HT1080 (cell line): ENCODE data around the gene CACNG7. TPM values are rescaled to one million over a fixed set of nuclear protein-coding genes. Genes with fewer than 3 reads are reported as not detected.
"Not testable (repeated sequence)": the region's sequence is repeated elsewhere in the genome, so short reads cannot be mapped to it uniquely, and the experiment has no call there.

Experiments
- DNase-seq: peaks from one replicate; pipeline ENCODE4 v3.0.0-alpha.2; 2015; ENCODE audit warnings: low read depth
- polyA plus RNA-seq, 2 experiments: library from polyadenylated mRNA; depleted of rRNA; stranded (reverse); fragments of >200 nt; gene quantifications; 2 replicates each; pipeline ENCODE4 v1.2.3, GENCODE V29; 2015
- total RNA-seq: library from RNA; depleted of rRNA; stranded (reverse); fragments of >200 nt; shearing (Covaris generic); gene quantifications from 2 replicates; pipeline ENCODE4 v1.2.3, GENCODE V29; 2014; rRNA removed

Gene CACNG7, protein sequence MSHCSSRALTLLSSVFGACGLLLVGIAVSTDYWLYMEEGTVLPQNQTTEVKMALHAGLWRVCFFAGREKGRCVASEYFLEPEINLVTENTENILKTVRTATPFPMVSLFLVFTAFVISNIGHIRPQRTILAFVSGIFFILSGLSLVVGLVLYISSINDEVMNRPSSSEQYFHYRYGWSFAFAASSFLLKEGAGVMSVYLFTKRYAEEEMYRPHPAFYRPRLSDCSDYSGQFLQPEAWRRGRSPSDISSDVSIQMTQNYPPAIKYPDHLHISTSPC
- not detected in 2 replicates for total RNA-seq
- 0.20 and 0.38 TPM in 2 replicates for polyA plus RNA-seq (2015; cell fraction: cytosol; rRNA removed)
- 0.29 and 0.32 TPM in 2 replicates for polyA plus RNA-seq (2015; cell fraction: nucleus; rRNA removed)

DNA sequence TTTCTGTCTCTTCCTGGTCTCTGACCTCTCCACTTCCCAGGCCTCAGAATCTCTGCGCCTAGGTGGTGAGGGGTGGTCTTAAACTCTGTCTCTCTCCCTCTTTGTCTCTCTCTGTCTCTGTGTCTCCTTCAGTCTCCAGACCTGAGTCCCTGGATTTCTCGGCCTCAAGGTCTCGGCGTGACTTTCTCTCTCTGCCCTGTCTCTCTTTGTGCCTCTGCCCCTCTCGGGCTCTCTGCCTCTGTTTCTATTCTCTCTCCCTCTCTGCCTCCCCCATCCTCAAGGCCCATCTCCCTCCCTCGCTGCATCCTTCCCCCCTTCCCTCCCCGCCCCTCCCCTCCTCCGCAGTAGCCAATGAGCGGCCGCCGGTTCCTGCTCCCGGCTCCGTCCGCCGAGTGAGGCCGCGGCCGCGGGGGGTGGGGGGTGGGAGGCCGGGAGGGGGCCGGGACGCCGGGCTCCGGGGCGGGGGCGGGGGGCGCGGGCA, at the start of gene CACNG7:
CACNG7 (plus strand) TSS at position 344 of the 481 bp plus-strand sequence. CDS start 3,554 bp downstream, outside the sequence.
- DNase-seq = no peak

DNA sequence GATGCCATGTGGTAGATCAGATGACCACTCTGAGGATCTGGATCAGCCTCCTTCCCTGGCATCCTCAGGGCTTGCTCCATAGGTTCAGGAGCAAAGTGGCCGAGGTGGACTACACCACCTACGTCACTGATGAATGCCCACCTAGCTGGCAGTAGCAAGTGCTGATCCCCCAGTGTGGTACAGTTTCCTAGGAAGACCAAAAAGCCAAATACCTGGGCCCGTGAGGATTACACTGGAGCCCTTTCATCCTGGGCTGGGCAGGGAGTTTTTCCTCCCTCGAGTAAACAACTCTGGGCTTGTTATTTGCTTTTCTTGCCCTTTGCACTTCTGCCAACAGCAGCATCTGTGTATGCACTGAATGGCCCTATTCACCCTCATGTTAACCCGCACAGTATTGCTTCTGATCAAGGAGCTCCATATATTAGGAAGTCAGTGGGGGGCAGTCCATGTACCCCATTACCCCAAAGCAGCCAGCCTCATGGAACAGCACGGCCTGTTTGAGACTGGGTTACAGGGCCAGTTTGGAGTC, 44.7 kb upstream of the CACNG7 start:
- DNase-seq = no peak

DNA sequence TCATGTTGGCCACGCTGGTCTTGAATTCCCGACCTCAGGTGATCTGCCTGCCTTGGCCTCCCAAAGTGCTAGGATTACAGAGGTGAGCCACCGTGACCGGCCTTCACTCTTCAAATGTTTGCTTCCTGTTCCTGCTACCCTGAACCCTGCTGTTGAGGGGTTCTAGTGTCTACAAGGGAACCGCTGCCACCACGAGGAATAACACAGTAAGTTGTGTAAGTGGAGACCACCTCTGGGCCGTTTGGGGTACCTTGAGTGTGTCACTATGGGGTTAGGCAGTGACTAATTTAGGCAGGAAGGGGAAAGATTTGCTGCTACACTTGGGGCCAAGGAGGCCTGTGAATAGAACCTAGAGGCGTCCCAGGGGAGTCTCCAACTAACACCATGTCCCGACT, 43.6 kb upstream of the CACNG7 start:
- DNase-seq = no peak

DNA sequence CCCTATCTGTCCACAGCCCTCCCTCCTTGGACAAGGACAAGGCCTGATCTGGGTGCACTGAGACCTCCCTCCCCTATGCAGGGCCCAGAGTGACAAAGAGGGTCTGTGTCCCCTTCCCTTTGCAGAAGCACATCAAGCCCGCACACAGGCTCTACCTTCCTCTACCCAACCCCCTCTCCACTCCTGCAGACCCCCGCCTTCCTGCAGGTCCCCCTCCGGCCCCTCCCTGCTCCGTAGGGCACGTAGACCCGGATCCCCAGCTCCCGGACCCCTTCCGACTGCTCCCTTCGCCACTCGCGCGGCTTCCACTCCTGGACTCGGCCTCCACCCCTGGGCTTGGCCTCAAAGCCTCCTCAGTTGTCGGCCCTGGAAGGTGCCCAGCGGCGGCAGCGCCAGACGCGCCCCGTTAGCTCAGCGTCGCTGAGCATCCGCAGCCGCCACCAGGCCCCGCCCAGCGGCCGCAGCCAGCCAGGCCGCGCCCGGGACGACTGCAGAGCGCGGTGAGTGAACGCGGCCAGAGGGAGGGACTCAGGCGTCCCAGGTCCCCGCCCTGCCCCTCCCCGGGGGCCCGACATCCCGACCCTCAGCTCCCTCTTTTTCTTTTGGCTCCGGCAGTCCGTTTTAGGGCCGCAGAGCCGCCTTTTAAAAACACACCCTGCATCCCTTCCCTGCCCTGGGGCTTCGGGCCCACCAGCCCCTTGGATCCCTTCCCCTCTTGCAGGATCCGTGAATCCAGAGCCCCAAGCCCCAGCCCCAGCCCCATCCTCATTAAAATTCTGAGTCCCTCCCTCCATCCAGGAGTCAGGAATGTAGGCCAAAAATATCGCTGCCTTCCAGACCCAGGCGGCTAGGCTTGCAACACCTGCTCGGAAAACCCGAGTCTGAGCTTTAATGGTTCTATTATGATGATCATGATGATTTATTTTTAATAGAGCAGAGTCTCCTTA, 42.9 kb upstream of the CACNG7 start:
- DNase-seq = peak; percentile 44

DNA sequence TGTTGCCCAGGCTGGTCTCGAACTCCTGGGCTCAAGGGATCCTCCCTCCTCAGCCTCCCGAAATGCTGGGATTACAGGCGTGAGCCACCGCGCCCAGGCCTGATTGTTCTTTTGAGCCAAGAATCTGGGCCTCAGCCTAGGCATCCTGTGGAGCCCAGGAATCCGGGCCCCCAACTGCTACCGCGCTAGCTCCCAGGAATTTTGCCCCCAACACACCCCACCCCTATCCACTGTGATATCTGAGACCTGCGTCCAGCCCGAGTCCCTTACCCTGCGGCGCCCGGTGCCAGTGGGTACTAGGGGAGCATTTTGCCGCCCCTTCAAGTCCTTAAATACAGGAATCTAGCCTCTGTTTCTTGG, 42.2 kb upstream of the CACNG7 start:
- DNase-seq = no peak

DNA sequence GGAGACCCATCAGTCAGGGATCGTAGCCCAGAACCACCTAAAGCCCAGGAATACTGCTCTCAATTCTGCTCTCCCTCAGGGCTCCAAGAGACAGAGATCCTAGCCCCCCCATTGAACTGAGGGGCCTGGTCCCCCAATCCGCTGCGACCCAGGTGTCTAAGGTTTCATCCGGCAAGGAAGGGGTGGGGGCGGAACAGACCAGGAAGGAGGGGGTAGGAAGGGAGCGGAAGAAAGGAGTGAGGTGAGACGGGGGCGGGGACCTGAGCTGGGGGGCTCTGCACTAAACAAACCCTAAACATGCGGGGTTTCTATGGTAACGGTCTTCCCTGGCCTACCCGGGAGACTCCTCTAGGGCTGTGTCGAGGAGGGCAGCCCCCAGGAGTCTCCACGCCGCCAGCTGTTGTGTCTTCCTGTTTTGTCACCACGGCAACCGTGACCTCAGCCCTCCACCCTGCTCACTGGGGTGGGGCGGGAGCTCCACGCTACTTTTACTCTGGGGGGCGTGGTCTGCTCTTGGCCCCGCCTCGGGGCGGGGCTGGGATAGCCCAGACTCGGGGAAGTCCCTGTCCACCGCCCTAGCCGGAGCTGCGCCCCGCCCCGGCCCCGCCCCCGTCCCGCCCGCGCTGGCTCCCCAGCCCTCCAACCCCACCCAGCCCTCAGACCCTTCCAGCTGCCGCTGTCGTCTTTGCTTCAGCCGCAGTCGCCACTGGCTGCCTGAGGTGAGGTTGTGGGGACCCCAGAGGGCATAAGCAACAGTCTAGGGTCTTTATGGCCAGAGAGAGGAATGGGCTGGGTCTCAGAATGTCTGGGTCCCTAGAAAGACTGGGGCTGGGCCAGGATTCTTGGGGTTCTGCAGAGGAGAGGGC, 41.6 kb upstream of the CACNG7 start, which contains the start of gene MYADM:
MYADM (plus strand) TSS at position 659 of the 866 bp plus-strand sequence. CDS start 5,647 bp downstream, outside the sequence.
- peak; percentile 99 for DNase-seq

DNA sequence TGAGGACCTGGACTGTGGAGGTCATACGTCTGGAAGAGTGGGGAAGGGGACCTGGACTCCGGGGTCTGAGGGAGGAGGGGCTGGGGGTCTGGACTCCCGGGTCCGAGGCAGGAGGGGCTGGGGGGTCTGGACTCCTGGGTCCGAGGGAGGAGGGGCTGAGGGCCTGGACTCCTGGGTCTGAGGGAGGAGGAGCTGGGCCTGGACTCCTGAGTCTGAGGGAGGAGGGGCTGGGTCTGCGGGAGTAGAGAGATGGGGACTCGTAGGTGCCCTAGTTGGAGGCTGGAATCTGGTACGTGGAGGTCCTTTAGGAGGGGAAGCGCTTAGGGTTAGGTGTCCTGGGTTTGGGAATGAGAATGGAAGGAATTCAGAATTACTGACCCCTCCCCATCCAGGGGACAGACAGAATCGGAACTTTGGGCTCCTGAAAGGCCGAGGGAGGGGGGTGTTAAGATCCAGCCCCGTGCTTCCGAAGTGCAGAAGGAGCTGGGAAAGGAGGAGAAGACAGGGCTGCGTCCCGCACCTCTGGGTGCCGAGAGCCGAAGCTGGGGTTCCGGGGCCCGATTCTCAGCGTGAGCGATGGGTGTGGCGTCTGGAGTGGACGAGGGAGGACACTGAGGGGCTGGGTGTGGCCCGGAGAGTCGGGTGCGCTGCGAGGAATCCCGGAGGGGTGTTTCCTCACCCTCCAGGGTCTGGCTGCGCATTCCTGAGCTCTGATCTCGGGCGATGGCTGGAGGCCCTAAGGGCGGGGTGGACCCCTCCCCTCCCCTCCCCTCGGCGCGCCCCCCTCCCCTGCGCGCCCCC, 40.8 kb upstream of the CACNG7 start:
- peak; percentile 55 for DNase-seq

DNA sequence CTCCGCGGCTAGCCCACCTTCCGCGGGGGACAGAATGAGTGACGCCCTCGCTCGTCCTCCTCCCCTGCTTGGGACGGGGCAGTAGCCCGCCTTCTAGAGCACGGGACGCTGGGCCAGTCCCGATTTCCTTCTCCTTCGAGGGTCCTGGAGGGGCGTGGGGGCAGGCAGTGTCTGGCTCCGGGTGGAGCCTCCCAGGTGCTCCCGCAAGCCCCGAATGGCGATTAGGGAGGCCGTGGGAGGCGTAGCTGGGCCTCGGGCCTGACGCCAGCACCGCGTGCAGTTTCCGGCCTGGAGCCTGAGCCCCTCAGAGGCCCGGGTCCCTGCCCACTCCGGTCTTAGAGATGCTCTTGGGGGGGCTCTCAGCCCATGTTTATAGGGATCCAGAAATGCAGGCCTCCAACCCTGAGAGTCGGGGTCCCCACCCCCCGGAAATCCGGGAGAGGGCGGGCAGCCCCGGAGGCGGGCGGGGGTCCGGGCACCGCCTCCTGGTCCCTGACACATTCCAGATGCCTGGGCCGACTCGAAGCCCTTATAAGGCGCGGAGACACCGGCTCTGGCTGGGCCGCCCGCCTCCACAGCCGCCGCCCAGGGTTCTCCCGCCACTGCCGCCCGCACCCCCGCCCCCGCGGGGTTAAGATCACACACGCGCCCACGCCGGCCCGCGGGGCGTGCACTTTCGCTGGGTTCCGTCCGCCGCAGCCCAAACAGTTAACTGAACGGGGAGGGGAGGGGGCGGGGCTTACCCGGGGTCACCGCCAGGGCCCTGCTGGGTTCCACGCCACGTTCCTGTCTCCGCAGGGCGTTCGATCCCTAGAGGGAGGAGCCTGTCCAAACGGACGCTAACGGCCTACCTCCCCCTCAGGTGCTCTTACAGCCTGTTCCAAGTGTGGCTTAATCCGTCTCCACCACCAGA, 39.9 kb upstream of the CACNG7 start:
- peak; percentile 88 for DNase-seq

DNA sequence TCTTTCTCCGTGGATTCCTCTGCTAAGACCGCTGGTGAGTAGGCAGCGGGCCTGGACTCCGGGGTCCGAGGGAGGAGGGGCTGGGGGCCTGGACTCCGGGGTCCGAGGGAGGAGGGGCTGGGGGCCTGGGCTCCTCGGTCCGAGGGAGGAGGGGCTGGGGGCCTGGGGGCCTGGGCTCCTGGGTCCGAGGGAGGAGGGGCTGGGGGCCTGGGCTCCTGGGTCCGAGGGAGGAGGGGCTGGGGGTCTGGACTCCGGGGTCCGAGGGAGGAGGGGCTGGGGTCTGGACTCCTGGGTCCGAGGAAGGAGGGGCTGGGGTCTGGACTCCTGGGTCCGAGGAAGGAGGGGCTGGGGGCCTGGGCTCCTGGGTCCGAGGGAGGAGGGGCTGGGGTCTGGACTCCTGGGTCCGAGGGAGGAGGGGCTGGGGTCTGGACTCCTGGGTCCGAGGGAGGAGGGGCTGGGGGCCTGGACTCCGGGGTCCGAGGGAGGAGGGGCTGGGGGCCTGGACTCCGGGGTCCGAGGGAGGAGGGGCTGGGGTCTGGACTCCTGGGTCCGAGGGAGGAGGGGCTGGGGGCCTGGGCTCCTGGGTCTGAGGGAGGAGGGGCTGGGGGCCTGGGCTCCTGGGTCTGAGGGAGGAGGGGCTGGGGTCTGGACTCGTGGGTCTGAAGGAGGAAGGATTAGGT, 39.1 kb upstream of the CACNG7 start:
- not testable (repeated sequence) for DNase-seq

DNA sequence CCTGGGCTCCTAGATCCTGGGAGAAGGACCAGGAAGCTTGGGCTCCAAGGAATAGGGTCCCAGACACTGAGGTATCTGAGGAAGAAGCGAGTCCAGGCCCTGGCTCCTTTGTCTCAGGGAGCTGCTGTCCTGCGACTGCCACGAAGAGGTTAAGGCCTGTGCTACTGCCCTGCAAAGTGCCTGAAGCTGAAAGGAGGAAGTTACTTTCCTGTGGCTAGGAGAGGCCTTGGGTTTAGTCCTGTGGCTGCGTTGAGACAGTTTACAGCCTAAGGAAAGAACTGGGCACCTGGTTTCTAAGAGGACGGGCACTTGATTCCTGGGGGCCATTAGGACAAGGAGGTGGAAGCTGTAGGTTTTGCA, 38.6 kb upstream of the CACNG7 start:
- no peak for DNase-seq

DNA sequence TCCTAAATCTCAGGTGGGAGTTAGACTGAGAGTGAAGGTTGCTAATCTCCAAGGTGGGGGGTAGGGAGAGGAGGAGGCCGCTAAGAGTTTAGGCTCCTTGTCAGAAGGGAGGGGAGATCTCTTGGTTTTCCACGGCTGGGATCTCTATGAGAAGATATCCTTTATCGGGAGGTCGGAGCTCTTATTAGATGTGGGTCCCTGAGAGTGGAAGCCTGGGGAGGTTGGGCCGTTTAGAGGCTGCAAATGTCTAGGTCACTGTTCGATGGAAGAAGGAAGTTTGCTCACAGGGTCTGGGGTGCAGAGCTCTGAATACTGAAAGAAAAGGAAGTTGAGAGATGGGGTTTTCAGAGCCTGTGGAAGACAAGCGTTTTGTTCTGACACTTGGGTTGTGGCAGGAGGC, 37.6 kb upstream of the CACNG7 start:
- DNase-seq = no peak

DNA sequence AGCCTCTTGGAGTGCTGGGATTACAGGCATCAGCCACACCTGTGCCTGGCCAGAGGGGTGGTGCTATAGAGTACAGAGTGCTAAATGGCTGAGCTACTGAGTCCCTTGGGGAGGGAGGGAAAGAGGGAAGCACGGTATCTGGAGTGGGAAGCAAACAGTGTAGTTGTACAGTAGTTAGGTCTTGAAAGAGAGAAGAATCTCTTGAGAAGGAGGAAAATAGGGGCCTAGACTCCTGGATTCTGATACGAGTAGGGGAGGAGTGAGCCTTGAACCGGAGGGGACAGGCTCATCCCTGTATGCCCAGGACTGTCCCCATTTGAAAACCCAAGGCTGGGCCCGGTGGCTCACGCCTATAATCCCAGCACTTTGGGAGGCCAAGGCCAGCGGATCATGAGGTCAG, 36.3 kb upstream of the CACNG7 start:
- DNase-seq = no peak

DNA sequence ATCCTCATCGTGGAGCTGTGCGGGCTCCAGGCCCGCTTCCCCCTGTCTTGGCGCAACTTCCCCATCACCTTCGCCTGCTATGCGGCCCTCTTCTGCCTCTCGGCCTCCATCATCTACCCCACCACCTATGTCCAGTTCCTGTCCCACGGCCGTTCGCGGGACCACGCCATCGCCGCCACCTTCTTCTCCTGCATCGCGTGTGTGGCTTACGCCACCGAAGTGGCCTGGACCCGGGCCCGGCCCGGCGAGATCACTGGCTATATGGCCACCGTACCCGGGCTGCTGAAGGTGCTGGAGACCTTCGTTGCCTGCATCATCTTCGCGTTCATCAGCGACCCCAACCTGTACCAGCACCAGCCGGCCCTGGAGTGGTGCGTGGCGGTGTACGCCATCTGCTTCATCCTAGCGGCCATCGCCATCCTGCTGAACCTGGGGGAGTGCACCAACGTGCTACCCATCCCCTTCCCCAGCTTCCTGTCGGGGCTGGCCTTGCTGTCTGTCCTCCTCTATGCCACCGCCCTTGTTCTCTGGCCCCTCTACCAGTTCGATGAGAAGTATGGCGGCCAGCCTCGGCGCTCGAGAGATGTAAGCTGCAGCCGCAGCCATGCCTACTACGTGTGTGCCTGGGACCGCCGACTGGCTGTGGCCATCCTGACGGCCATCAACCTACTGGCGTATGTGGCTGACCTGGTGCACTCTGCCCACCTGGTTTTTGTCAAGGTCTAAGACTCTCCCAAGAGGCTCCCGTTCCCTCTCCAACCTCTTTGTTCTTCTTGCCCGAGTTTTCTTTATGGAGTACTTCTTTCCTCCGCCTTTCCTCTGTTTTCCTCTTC, 35.1 kb upstream of the CACNG7 start:
- no peak for DNase-seq

DNA sequence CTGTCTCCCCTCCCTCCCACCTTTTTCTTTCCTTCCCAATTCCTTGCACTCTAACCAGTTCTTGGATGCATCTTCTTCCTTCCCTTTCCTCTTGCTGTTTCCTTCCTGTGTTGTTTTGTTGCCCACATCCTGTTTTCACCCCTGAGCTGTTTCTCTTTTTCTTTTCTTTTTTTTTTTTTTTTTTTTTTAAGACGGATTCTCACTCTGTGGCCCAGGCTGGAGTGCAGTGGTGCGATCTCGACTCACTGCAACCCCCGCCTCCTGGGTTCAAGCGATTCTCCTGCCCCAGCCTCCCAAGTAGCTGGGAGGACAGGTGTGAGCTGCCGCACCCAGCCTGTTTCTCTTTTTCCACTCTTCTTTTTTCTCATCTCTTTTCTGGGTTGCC, 34.5 kb upstream of the CACNG7 start:
- DNase-seq = no peak

DNA sequence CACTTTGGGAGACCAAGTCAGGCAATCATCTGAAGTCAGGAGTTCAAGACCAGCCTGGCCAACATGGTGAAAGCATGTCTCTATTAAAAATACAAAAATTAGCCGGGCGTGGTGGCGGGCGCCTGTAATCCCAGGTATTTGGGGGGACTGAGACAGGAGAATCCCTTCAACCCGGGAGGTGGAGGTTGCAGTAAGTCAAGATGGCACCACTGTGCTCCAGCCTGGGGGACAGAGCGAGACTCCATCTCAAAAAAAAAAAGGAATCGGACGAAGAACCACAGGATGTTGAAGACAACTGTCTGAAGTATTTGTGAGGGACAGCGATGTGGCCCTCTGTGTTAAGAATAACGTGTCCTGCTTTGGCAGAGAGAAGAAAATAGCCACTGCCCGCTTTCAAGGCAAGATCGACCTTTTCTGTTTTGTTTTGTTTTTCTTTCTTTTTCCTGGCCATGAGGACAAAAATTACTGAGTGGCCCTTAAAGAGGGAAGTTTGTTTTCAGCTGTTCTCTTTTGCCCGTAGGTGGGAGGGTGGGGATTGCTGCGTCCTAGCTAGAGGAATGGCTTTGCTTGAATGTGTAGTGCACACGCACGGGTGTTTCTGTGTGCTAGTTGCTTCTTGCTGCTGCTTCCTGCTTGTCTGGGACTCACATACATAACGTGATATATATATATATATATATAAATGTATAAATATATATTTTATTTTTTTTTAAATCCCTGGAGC, 33.3 kb upstream of the CACNG7 start:
- DNase-seq = no peak

DNA sequence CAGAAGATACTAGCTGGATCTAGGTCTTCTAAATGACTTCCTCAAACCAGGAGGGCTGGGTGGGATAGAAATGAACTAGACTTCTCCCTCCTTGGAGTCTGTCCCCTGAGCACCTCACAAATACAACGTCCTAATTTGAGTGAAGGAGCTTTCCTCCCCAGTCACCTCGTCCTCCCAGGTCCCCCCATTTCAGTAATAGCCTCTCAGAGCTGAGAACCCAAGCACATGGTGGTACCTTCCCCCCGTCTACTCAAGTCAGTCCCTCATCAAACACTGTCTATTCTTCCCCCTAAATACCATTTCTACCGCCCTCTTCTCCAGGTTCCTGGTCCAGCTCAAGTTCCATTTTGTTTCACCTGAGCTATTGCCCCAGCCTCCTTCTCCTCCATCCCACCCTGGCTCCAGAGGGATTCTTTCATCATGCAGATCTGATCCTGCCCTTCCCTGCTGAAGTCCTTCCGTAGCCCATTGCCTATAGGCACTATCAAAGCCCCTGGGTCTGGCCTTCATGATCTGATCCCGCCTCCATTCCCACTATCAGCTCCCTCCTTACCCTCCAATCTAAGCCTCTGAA, 32.3 kb upstream of the CACNG7 start:
- no peak for DNase-seq
